Pancreas (tissue), 10 donors: ENCODE data around the gene TBC1D3B. TPM values are rescaled to one million over a fixed set of nuclear protein-coding genes. Genes with fewer than 3 reads are reported as not detected.

ENCODE experiments used
- ATAC-seq, 4 donors: fragments of 200-7000 bp; cut with Tn5 transposase; one replicate each; pipeline versions ENCODE4 v1.8.0 to v1.9.1; 2020; ENCODE audit warnings: mild to moderate bottlenecking in 4 of 4, moderate library complexity in 4 of 4
- DNase-seq, 6 donors: peaks; one replicate each; pipeline ENCODE4 v3.0.0-alpha.2; 2020
- FAIRE-seq: peaks from 2 replicates; lab custom pipeline; 2012; peaks lifted over from hg19 to GRCh38; lab: Jason Lieb, UNC
- H3K27ac ChIP-seq, 4 donors: fragments of 200-600 bp; sonication (generic); 1 replicate in 3 of 4; 2 replicates in 1 of 4; pipeline versions ENCODE4 v1.5.0 to v1.8.0; 2020
- H3K27me3 ChIP-seq, 4 donors: fragments of 200-600 bp; one replicate each; pipeline ENCODE4 v1.8.0; 2021
- H3K36me3 ChIP-seq, 3 donors: fragments of 200-600 bp; sonication (generic) in 1 of 3; one replicate each; pipeline versions ENCODE4 v1.5.0 to v1.8.0; 2020 to 2021
- H3K4me1 ChIP-seq, 3 donors: fragments of 200-600 bp; one replicate each; pipeline ENCODE4 v1.8.0; 2021
- H3K4me3 ChIP-seq, 4 donors: fragments of 200-600 bp; sonication (generic) in 2 of 4; one replicate each; pipeline versions ENCODE4 v1.5.0 to v1.8.0; 2020 to 2021
- H3K9me3 ChIP-seq, 4 donors: fragments of 200-600 bp; one replicate each; pipeline ENCODE4 v1.8.0; 2021
- CTCF ChIP-seq, 4 donors: fragments of 200-600 bp; sonication (generic) in 3 of 4; IDR thresholded peaks; one replicate each; pipeline versions ENCODE4 v1.5.0 to v1.8.0; 2021; ENCODE audit warnings: antibody characterized with exemption in 4 of 4
- WGBS, 2 donors: extraction: QIAGEN DNeasy Blood & Tissue Kit; methylation state at CpG; one replicate each; pipeline ENCODE4 v1.1.7; 2013; 5-methylcytosine and 5-hydroxymethylcytosine counted together
- intact Hi-C, 3 donors: fragments of 100-400 bp; cut with DNase I; formaldehyde crosslinking; loops; one replicate each; pipeline versions ENCODE4 v1.11.1 to v1.14.2; 2022
- polyA plus RNA-seq, 2 donors: library from polyadenylated mRNA; stranded (reverse); fragments of 200-250 nt; gene quantifications; one replicate each; pipeline ENCODE4 v1.2.3, GENCODE V29; 2013
- total RNA-seq, 6 donors: library from RNA; stranded (reverse); fragmentation: NEBNext Ultra II Directional in 4 of 6; extraction: Animal tissue kit (Norgen Biotek cat#: 25700) in 4 of 6; gene quantifications; one replicate each; pipeline versions ENCODE4 v1.2.1 to v1.2.4, GENCODE V29; 2021 to 2023
- donor health status: healthy with polysubstance abuse.
- donor health status: DM: no; HTN: no; CAD: no; lungs with moderate emphysema.
- donor health status: DM: no; HTN: no; CAD: no.
- donor health status: control.
- donor health status: control.
- donor health status: Bipolar disorder and iron deficiency.
- donor health status: DM: yes; HTN: yes; CAD: no.
- donor health status: DM: no; HTN: no; CAD: no.
- donor health status: DM: no; HTN: no; CAD: no.
- donor health status: DM: yes; HTN: yes; CAD: no.

TBC1D3B gene
- total and polyA plus RNA-seq, 8 donors = 2.2 to 5.7 (median 3.9) TPM

GRCh38 chr17:36152639-36153120 lies 23.8 kb downstream of the TBC1D3B start:
- ATAC-seq (no peak), DNase-seq (no peak), FAIRE-seq (no peak)
- Histone ChIP-seq H3K27ac (no peak overlapping the region), H3K27me3 (peaks cover 0 to 5% (median 2%) of the 10 kb centered on the region in 4 donors), H3K4me1 (no peaks in the 10 kb centered on the region), H3K9me3 (no peaks in the 10 kb centered on the region), H3K36me3 (no peaks in the 10 kb centered on the region), H3K4me3 (no peak overlapping the region)
- 67 to 84% methylated on average over 8 of the region's 8 CpGs for WGBS, 2 donors
- intact Hi-C loops = no loop called here
- no peak for TF ChIP-seq CTCF (IDR thresholded peaks at IDR 0.05)

GRCh38 chr17:36151891-36152638 lies 24.4 kb downstream of the TBC1D3B start:
- intact Hi-C loops = no loop called here
- no peaks in the 10 kb centered on the region for H3K4me1 ChIP-seq
- no peak overlapping the region for H3K4me3 ChIP-seq
- no peaks in the 10 kb centered on the region for H3K9me3 ChIP-seq
- WGBS, 2 donors = 42 to 53% methylated on average over 4 of the region's 4 CpGs
- FAIRE-seq (no peak), DNase-seq (no peak), ATAC-seq (no peak)
- no peak for TF ChIP-seq CTCF (IDR thresholded peaks at IDR 0.05)
- H3K36me3 ChIP-seq = no peaks in the 10 kb centered on the region
- H3K27me3 ChIP-seq = peaks cover 0 to 5% (median 2%) of the 10 kb centered on the region in 4 donors
- H3K27ac ChIP-seq = no peak overlapping the region

- DNase-seq = no peak
- peaks cover 0 to 3% (median under 1%) of the 10 kb centered on the region in 4 donors for H3K27me3 ChIP-seq
- intact Hi-C loops = loop anchor here in 1 of 3 donors (5.0 kb wide), 1 partner anchor 177 kb away; no protein-coding TSS in a partner anchor
- no peak overlapping the region for H3K27ac ChIP-seq
- no peaks in the 10 kb centered on the region for H3K36me3 ChIP-seq
- no peaks in the 10 kb centered on the region for H3K4me1 ChIP-seq
- H3K4me3 ChIP-seq = no peak overlapping the region
- ATAC-seq = peak; percentile 8 to 66 (median 54)
- no peaks in the 10 kb centered on the region for H3K9me3 ChIP-seq
- no peak for TF ChIP-seq CTCF (IDR thresholded peaks at IDR 0.05)
- 49 to 53% methylated on average over 11 of the region's 11 CpGs for WGBS, 2 donors
- no peak for FAIRE-seq
These were observed 27.1 kb downstream of the TBC1D3B start for GRCh38 chr17:36149296-36149820.

GRCh38 chr17:36148559-36149295 lies 27.7 kb downstream of the TBC1D3B start:
- Histone ChIP-seq H3K36me3 (no peaks in the 10 kb centered on the region), H3K4me3 (no peak overlapping the region), H3K4me1 (no peaks in the 10 kb centered on the region), H3K27ac (no peak overlapping the region), H3K9me3 (no peaks in the 10 kb centered on the region), H3K27me3 (peaks cover 0 to 3% (median 0%) of the 10 kb centered on the region in 4 donors)
- FAIRE-seq (no peak), ATAC-seq (peak; percentile 92 to 99 (median 94)), DNase-seq (peak; percentile 29 to 85 (median 62))
- 33 to 37% methylated on average over 6 of the region's 6 CpGs for WGBS, 2 donors
- intact Hi-C loops = loop anchor here in 1 of 3 donors (5.0 kb wide), 1 partner anchor 176 kb away; no protein-coding TSS in a partner anchor
- peak; percentile 92 to 100 (median 100) for TF ChIP-seq CTCF (IDR thresholded peaks at IDR 0.05)
